Central memory CD8-positive, alpha-beta T cell (primary cell): ENCODE data around the gene GEMIN2.

Experiments
- ATAC-seq: fragments of 150-1000 bp; cut with Tn5 transposase; replicated peaks from 2 replicates; pipeline ENCODE4 v1.10.0; 2022; ENCODE audit warnings: mild to moderate bottlenecking, moderate FRiP score, moderate number of reproducible peaks; ENCODE audit not compliant: poor library complexity, severe bottlenecking; ENCODE audit errors: extremely low read depth
- DNase-seq, 2 donors: peaks; one replicate each; pipeline ENCODE4 v3.0.0; 2021; ENCODE audit warnings: low spot score in 2 of 2
- H3K27ac Mint-ChIP-seq: one replicate; pipeline ENCODE4 v1.8.0; 2022; ENCODE audit warnings: low read depth, mild to moderate bottlenecking, moderate library complexity, mixed read lengths
- H3K27me3 Mint-ChIP-seq: one replicate; pipeline ENCODE4 v1.8.0; 2022; ENCODE audit warnings: mixed read lengths
- H3K36me3 Mint-ChIP-seq: one replicate; pipeline ENCODE4 v1.8.0; 2022; ENCODE audit warnings: mild to moderate bottlenecking, moderate library complexity, mixed read lengths; ENCODE audit not compliant: insufficient read depth
- H3K4me1 Mint-ChIP-seq: one replicate; pipeline ENCODE4 v1.8.0; 2022; ENCODE audit warnings: mixed read lengths
- H3K4me3 Mint-ChIP-seq: one replicate; pipeline ENCODE4 v1.8.0; 2022; ENCODE audit warnings: mild to moderate bottlenecking, moderate library complexity, mixed read lengths
- H3K9me3 Mint-ChIP-seq: one replicate; pipeline ENCODE4 v1.8.0; 2022; ENCODE audit warnings: mixed read lengths

GEMIN2 gene

DNA sequence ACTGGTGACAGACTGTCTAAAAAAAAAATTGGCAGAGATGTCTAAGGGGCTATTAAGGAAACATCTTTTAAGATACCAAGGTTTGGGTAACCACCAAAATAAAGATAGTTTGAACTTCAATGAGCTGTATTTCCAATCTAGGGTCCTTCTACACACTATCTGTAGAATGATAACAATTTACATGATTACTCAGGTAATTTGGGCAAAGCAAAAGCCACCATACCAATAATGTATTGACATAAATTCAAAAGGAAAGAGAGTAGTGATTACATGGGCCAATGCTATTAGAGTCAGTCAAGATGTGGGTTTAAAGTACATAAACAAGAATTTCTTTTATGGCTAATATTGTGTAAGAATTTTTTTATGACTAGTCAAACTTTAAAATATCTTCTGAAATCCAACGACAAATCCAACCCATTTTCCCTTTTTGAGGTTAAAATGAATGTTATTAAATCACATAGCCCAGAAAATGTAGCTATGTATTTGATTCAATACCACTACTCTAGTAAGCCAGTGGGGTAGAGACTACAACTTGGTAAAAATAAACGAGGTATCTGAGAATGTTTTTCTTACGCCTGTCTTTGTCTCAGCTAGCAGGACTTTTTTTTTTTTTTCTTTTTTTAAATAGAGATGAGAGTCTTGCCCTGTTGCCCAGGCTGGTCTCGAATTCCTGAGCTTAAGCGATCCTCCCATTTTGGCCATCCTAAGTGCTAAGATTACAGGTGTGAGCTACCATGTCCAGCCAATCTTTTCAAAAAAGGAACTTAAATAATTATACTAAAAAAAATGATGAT is 71.3 kb downstream of the GEMIN2 start:
- DNase-seq (no peak), ATAC-seq (no peak)
- no peak overlapping the region for H3K4me3 Mint-ChIP-seq
- peaks cover 12% of the 10 kb centered on the region for H3K4me1 Mint-ChIP-seq
- H3K9me3 Mint-ChIP-seq = no peaks in the 10 kb centered on the region
- no peak overlapping the region for H3K27ac Mint-ChIP-seq
- H3K27me3 Mint-ChIP-seq = no peaks in the 10 kb centered on the region
- H3K36me3 Mint-ChIP-seq = peaks cover 30% of the 10 kb centered on the region
